Neural progenitor cell (in vitro differentiated cells): Measurements from ENCODE around the gene GABRG3. TPM values are rescaled to one million over a fixed set of nuclear protein-coding genes. Genes with fewer than 3 reads are reported as not detected.

Experiments
- DNase-seq: peaks from one replicate; pipeline ENCODE4 v3.0.0-alpha.2; 2016; ENCODE audit warnings: low spot score
- H2AFZ ChIP-seq: fragments of 200-600 bp; sonication (generic); replicated peaks from 2 replicates; pipeline ENCODE4 v1.6.1; 2016; ENCODE audit warnings: antibody characterized with exemption
- H3F3A ChIP-seq: fragments of 200-600 bp; sonication (generic); 2 replicates; pipeline ENCODE4 v1.6.1; 2016; ENCODE audit warnings: antibody characterized with exemption, low read depth
- H3K27ac ChIP-seq: fragments of 200-600 bp; sonication (generic); 2 replicates; pipeline ENCODE4 v1.5.1; 2016; ENCODE audit warnings: mild to moderate bottlenecking
- H3K27me3 ChIP-seq: fragments of 200-600 bp; sonication (generic); 2 replicates; pipeline ENCODE4 v1.6.1; 2016; ENCODE audit warnings: mild to moderate bottlenecking, moderate library complexity
- H3K36me3 ChIP-seq: fragments of 200-600 bp; sonication (generic); 2 replicates; pipeline ENCODE4 v1.5.1; 2016
- H3K4me1 ChIP-seq: fragments of 200-600 bp; sonication (generic); 2 replicates; pipeline ENCODE4 v1.6.1; 2016; ENCODE audit warnings: mixed run types
- H3K4me2 ChIP-seq: fragments of 200-600 bp; sonication (generic); 2 replicates; pipeline ENCODE4 v1.6.1; 2016
- H3K4me3 ChIP-seq: fragments of 200-600 bp; sonication (generic); 2 replicates; pipeline ENCODE4 v1.5.1; 2016
- H3K79me2 ChIP-seq: fragments of 200-600 bp; sonication (generic); 2 replicates; pipeline ENCODE4 v1.6.1; 2016; ENCODE audit warnings: low read depth
- H3K9ac ChIP-seq: fragments of 200-600 bp; sonication (generic); 2 replicates; pipeline ENCODE4 v1.6.1; 2016
- H3K9me3 ChIP-seq: fragments of 200-600 bp; sonication (generic); 2 replicates; pipeline ENCODE4 v1.5.1; 2016; ENCODE audit warnings: low read depth
- H4K20me1 ChIP-seq: fragments of 200-600 bp; sonication (generic); 2 replicates; pipeline ENCODE4 v1.6.1; 2016; ENCODE audit warnings: low read depth
- H3K27ac Mint-ChIP-seq: 3 replicates; pipeline ENCODE4 v1.8.0; 2021; ENCODE audit warnings: mixed read lengths
- H3K27me3 Mint-ChIP-seq: 2 replicates; pipeline ENCODE4 v1.8.0; 2022; ENCODE audit warnings: low read depth, mild to moderate bottlenecking, inconsistent platforms, moderate library complexity, mixed read lengths; ENCODE audit not compliant: insufficient read depth
- H3K36me3 Mint-ChIP-seq: 3 replicates; pipeline ENCODE4 v1.8.0; 2021; ENCODE audit warnings: mixed read lengths
- H3K4me1 Mint-ChIP-seq: 3 replicates; pipeline ENCODE4 v1.8.0; 2021; ENCODE audit warnings: mixed read lengths
- H3K4me3 Mint-ChIP-seq: 3 replicates; pipeline ENCODE4 v1.8.0; 2021; ENCODE audit warnings: mild to moderate bottlenecking, moderate library complexity, mixed read lengths
- H3K9me3 Mint-ChIP-seq: 3 replicates; pipeline ENCODE4 v1.8.0; 2020; ENCODE audit warnings: mixed read lengths
- CTCF ChIP-seq: fragments of 200-600 bp; sonication (generic); IDR thresholded peaks from 2 replicates; pipeline ENCODE4 v1.5.1; 2017; ENCODE audit warnings: antibody characterized with exemption, mild to moderate bottlenecking
- EZH2 ChIP-seq: fragments of 200-600 bp; sonication (generic); IDR thresholded peaks from 2 replicates; pipeline ENCODE4 v1.6.1; 2017; ENCODE audit warnings: antibody characterized with exemption, mild to moderate bottlenecking, moderate library complexity
- EZH2phosphoT487 ChIP-seq: fragments of 200-600 bp; sonication (generic); IDR thresholded peaks from 2 replicates; pipeline ENCODE4 v1.6.1; 2017; ENCODE audit warnings: antibody characterized with exemption
- total RNA-seq: library from RNA; depleted of rRNA; stranded (reverse); fragments of >200 nt; gene quantifications from 2 replicates; pipeline ENCODE4 v1.2.3, GENCODE V29; 2015; ENCODE audit warnings: low replicate concordance

GABRG3 gene
- total RNA-seq, 1 donor from 2014 or later = 3.4 TPM

GRCh38 chr15:27418726-27419125 is 447.7 kb downstream of the GABRG3 start:
- H3K4me2 ChIP-seq = no peak overlapping the region
- peak; percentile 88 for DNase-seq
- H3K9me3 Mint-ChIP-seq = no peaks in the 10 kb centered on the region

GRCh38 chr15:27422997-27423396 is 452.0 kb downstream of the GABRG3 start:
- no peaks in the 10 kb centered on the region for H4K20me1 ChIP-seq
- no peak overlapping the region for H3K9ac ChIP-seq
- no peaks in the 10 kb centered on the region for H3K36me3 Mint-ChIP-seq
- no peaks in the 10 kb centered on the region for H3K36me3 ChIP-seq
- DNase-seq = no peak
- peaks cover 4% of the 10 kb centered on the region for H3K27me3 Mint-ChIP-seq
- H3K4me1 ChIP-seq = peaks cover 30% of the 10 kb centered on the region
- no peak overlapping the region for H3K27ac ChIP-seq
- no peak overlapping the region for H3K4me3 ChIP-seq
- H2AFZ ChIP-seq = no peak overlapping the region
- no peak overlapping the region for H3K4me2 ChIP-seq
- H3K79me2 ChIP-seq = no peaks in the 10 kb centered on the region
- H3K27me3 ChIP-seq = no peaks in the 10 kb centered on the region
- no peaks in the 10 kb centered on the region for H3K9me3 Mint-ChIP-seq
- no peak overlapping the region for H3K27ac Mint-ChIP-seq
- no peaks in the 10 kb centered on the region for H3F3A ChIP-seq
- H3K9me3 ChIP-seq = no peaks in the 10 kb centered on the region
- no peak overlapping the region for H3K4me3 Mint-ChIP-seq
- peaks cover 20% of the 10 kb centered on the region for H3K4me1 Mint-ChIP-seq
- TF ChIP-seq CTCF (no peak), EZH2phosphoT487 (no peak), EZH2 (no peak)

More at GRCh38 chr15:27418726-27419125, 447.7 kb downstream of the GABRG3 start:
- no peak for TF ChIP-seq CTCF
- no peak for TF ChIP-seq EZH2phosphoT487
- TF ChIP-seq EZH2 = no peak
- Histone ChIP-seq H3K36me3 (no peaks in the 10 kb centered on the region), H3K9me3 (no peaks in the 10 kb centered on the region), H3K27ac (no peak overlapping the region), H3K4me1 (peaks cover 55% of the 10 kb centered on the region), H2AFZ (no peak overlapping the region), H3K4me3 (no peak overlapping the region), H4K20me1 (no peaks in the 10 kb centered on the region), H3K9ac (no peak overlapping the region), H3K27me3 (no peaks in the 10 kb centered on the region), H3F3A (peaks cover 5% of the 10 kb centered on the region), H3K79me2 (no peaks in the 10 kb centered on the region)
- no peak overlapping the region for H3K4me3 Mint-ChIP-seq
- H3K27me3 Mint-ChIP-seq = peaks cover 6% of the 10 kb centered on the region
- H3K27ac Mint-ChIP-seq = peak overlapping the region; percentile 85
- peaks cover 41% of the 10 kb centered on the region for H3K4me1 Mint-ChIP-seq
- no peaks in the 10 kb centered on the region for H3K36me3 Mint-ChIP-seq

- Histone ChIP-seq H3K9me3 (peaks cover 4% of the 10 kb centered on the region), H3K27me3 (no peaks in the 10 kb centered on the region), H3F3A (no peaks in the 10 kb centered on the region), H3K4me3 (no peak overlapping the region), H3K27ac (no peak overlapping the region), H3K79me2 (no peaks in the 10 kb centered on the region), H3K4me2 (no peak overlapping the region), H4K20me1 (no peaks in the 10 kb centered on the region), H3K4me1 (no peaks in the 10 kb centered on the region), H3K9ac (no peak overlapping the region), H2AFZ (no peak overlapping the region), H3K36me3 (no peaks in the 10 kb centered on the region)
- TF ChIP-seq EZH2phosphoT487 (no peak), CTCF (no peak), EZH2 (no peak)
- H3K4me1 Mint-ChIP-seq = no peaks in the 10 kb centered on the region
- peaks cover 15% of the 10 kb centered on the region for H3K9me3 Mint-ChIP-seq
- no peaks in the 10 kb centered on the region for H3K36me3 Mint-ChIP-seq
- no peak overlapping the region for H3K4me3 Mint-ChIP-seq
- no peak for DNase-seq
- H3K27me3 Mint-ChIP-seq = peaks cover 2% of the 10 kb centered on the region
- no peak overlapping the region for H3K27ac Mint-ChIP-seq
Observed at GRCh38 chr15:27426805-27427204, 455.8 kb downstream of the GABRG3 start.
